Superior temporal gyrus (tissue), 1 donor: ENCODE data around the gene DGCR2.
"Not testable (repeated sequence)": the region's sequence is repeated elsewhere in the genome, so short reads cannot be mapped to it uniquely, and the experiment has no call there.

Experiments used
- DNase-seq: peaks from one replicate; pipeline ENCODE4 v3.0.0-alpha.2; 2016; ENCODE audit errors: extremely low spot score

Gene DGCR2

DNA sequence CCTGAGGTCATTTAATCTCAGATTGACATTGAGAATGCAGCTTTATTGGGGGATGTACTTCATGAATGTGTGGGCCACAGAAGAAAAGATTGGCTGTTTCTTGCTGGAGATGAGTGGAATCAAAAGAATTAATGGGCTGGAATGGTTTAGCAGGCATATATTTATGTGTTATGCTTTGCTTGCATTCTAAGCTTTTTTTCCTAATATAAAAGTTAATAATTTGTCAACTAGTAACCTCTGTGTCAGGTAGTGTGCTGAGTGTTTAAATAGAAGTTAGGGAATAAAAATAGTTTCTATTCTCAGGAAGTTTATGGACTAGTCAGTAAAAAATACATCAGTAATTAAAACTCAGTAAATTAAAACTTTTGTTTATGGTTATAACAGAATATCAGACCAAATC lies 118.7 kb downstream of the DGCR2 start:
- no peak for DNase-seq

GRCh38 chr22:19002684-19003038 lies 119.6 kb downstream of the DGCR2 start:
- no peak for DNase-seq

- DNase-seq = no peak
Measured at GRCh38 chr22:19001204-19001603, 121.0 kb downstream of the DGCR2 start.

GRCh38 chr22:19000106-19000505 lies 122.1 kb downstream of the DGCR2 start:
- not testable (repeated sequence) for DNase-seq

GRCh38 chr22:18999416-18999815 lies 122.8 kb downstream of the DGCR2 start:
- no peak for DNase-seq

- DNase-seq = no peak
Measured at GRCh38 chr22:18999008-18999407, 123.2 kb downstream of the DGCR2 start.

GRCh38 chr22:18997925-18998315 lies 124.3 kb downstream of the DGCR2 start:
- peak; percentile 26 for DNase-seq

- no peak for DNase-seq
Measured at GRCh38 chr22:18997306-18997924, 124.8 kb downstream of the DGCR2 start.

DNA sequence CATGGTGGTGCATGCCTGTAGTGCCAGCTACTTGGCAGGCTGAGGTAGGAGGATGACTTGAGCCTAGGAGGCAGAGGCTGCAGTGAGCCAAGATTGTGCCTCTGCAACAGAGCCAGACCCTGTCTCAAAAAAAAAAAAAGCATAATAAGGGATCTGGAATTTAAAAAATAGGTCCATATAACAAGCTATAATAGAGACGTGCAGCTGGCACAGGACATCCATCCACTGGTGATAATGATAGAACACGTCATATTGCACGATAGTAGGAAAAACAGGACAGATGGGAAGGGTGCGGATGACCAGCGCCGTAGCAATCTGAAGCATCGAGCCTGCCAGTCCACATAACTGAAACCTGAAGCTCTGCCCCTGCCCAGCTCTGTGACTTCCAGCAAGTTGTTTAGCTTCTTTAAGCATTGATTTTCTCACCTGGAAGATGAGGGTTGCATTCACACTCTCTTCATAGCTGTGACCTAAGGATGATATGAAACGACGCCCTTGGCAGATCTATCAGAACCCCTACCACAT lies 125.8 kb downstream of the DGCR2 start:
- no peak for DNase-seq

DNA sequence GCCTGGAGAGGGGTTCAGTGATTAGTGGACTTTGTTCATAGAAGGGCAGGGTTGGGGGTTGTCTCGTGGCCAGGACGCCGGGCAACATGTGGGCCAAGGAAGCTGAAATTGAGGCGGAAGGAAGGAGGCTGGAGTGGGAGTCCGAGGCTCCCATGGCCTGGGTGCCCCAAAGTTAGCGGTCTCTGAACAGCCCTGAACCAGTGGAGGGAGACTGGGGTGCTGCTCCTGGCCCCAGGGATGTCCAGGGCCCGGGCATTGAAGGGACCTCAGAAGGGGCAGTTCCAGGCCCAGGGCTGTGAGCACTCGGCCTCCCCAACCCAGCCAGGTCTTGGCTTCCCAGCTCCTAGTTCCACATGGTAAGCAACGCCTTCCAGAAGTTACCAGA lies 126.9 kb downstream of the DGCR2 start:
- DNase-seq = no peak

DNA sequence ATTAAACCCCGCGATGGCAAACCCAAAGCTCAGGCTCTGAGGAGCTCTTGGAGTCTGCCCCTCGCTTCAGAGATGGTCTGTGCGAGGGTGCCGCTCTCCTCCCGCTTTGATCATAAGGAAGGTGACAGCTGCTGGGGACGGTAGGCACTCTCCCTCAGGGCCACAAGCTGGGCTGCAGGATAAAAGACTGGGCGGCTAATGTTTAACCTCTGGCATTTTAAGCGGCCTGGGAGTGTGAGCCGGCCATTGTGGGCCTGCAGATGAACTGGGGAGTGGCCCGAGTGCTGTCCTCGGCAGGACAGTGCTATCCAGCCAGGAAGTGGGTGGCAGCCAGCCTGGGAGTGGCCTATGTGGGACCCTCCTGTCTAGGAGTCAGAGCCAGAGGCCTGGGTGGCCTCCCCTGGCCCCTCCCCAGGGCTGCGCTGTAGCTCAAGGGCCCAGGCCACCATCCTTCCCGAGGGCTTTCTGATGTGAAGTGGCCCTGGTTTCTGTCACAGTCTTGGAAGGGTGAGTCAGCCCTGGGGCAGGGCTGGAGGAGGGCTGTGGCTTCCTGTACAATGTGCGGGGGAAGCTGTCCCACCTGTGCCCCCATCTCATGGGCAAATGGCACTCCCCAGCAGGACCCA lies 127.4 kb downstream of the DGCR2 start:
- DNase-seq = no peak

DNA sequence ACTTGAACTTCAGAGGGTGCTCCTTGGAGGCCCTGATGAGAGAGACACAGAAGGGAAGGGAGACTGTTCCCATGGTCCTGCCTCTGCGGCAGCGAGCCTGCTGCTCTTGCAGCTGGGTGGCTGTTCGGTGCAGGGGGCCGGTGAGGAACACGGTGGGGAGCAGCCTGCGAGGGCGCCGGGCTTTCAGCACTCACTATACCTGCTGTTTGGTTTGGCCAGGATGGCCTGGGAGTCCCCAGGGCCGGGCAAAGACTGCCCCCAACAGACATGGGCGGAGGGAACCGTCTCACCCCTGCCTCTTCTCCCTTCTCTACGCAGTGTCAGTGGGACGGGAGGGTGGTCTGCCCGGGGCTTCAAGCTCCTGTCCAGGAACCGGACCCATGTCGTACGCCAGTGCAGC lies 128.2 kb downstream of the DGCR2 start:
- DNase-seq = no peak

GRCh38 chr22:18992543-18993198 lies 129.5 kb downstream of the DGCR2 start:
- DNase-seq = no peak

DNA sequence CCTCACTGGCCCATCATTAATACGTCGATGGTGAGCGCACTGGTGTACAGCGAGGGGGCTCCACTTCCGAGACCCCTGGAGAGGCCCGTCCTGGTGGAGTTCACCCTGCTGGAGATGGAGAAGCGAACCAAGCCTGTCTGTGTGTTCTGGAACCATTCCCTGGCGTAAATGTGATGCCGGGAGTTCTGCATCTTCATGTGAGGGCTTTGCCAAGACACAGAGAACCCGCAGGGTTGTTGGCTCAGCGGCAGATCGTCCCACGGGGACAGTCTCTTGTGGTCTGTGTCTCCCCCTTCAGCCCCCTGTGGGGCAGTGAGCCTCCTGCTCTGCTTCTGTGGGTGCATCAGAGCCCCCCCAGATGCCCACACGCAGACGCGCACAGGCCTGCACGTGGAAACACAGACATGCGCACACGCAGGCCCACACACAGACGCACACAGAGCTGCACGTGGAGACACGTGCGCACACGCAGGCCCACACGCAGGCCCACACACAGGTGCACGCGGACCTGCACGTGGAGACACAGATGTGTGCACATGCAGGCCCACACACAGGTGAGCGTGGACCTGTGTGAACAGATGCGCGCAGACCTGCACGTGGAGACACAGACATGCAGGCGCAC lies 130.3 kb downstream of the DGCR2 start:
- no peak for DNase-seq

DNA sequence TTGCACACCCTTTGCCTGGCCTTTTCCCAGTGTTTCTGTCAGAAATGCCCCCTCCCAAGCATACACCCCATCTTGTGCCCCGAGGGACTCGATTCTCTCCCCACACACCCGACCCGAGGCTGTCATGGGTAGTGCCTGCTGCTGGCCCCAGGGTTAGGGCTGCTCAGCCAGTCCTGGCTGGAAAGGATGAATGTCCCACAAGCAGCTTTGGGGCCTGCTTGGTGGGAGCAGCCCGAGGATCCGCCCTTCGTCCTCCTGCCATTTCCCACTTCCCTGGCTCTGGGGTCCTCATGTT lies 131.1 kb downstream of the DGCR2 start:
- DNase-seq = no peak

DNA sequence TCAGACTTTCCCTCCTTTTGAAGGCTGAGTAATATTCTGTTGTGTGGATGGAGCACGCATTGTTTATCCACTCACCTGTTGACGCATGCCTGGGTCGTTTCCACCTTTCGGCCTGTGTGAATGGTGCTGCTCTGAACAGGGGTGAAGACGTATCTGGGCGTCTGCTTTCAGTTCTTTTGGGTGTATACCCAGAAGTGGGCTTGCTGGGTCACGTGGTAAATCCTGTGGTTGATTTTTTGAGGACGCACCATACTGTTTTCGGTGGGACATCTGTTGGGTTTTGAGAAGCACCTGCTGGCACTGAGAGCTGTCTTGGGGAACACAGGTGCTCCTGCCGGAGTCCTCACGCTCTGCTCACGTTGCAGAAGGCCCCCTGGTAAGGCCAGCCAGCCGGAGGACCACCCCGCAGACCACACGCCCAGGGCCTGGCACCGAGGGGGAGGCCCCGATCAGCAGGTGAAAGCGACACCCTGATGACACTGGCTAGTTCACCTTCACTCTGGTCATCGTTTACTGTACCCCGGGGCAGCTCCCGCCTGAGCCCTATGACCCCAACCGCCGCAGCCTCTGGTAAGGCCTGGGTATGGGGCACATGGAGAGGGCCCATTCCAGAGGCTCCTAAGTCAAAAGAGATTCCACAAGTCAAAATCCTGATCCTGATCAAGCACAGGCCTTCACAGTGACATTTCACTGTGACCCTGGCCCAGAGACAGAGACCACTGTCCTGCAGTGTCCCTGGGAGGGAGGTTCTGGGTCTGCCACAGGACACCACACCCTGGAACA lies 131.7 kb downstream of the DGCR2 start:
- DNase-seq = no peak

DNA sequence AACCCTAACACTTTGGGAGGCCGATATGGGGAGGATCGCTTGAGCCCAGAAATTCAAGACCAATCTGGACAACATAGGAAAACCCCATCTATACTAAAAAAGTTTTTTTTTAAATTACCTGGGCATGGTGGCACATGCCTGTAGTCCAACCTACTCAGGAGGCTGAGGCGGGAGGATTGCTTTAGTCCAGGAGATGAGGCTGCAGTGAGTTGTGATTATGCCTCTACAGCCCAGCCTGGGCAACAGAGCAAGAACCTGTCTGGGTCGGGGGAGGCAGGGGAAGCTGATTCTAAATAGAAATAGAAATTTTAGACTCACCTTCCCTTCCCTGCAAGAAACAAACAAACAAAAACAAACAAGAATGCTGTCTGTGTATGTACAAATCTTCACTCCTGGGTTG lies 133.3 kb downstream of the DGCR2 start:
- DNase-seq = no peak

DNA sequence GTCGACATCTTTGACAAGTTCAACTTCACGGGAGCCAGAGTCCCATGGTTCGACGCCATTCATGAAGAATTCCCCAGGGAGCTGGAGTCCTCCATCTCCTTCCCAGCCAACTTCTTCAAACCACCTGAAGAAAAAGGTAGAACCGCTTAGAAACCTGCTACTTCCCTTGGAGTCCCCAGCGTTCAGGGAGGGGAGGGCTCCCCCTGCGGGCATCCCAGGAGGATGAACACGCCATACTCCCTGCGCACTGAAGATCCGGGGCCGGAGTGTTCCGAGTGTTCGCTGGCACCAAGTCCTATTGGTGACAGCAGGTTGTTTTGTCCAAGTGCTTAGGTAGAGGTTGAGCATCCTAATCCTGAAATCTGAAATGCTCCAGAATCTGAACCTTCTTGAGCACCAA lies 134.4 kb downstream of the DGCR2 start:
- no peak for DNase-seq

DNA sequence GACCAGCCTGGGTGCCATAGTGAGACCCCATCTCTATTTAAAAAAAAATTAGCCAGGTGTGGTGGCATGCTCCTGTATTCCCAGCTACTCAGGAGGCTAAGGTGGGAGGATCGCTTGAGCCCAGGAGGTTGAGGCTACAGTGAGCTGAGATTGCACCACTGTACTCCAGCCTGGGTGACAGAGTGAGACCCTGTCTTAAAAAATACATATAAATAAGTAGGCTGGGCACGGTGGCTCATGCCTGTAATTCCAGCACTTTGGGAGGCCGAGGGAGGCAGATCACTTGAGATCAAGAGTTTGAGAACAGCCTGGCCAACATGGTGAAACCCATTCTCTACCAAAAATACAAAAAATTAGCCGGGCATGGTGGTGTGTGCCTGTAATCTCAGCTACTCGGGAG lies 135.1 kb downstream of the DGCR2 start:
- DNase-seq = not testable (repeated sequence)
